Transverse colon (tissue), 3 donors: ENCODE results near the gene PIK3R5.
"Not testable (repeated sequence)": the region's sequence is repeated elsewhere in the genome, so short reads cannot be mapped to it uniquely, and the experiment has no call there.

Experiments
- CTCF ChIP-seq, 5 experiments: fragments of 200-600 bp in 3 of 5; fragments of 450-650 bp in 2 of 5; sonication (generic) in 3 of 5; IDR thresholded peaks; 1 replicate in 2 of 5; 2 replicates in 3 of 5; pipeline ENCODE4 v1.5.1; 2016 to 2017; ENCODE audit warnings: antibody characterized with exemption in 5 of 5, inconsistent platforms in 3 of 5, mild to moderate bottlenecking in 2 of 5, moderate library complexity in 1 of 5
- POLR2A ChIP-seq: fragments of 450-650 bp; IDR thresholded peaks from one replicate; pipeline ENCODE4 v1.6.1; 2016; ENCODE audit warnings: antibody characterized with exemption, mild to moderate bottlenecking, moderate library complexity

- TF ChIP-seq CTCF (IDR thresholded peaks at IDR 0.05); POLR2A: not testable (repeated sequence)
Observed at GRCh38 chr17:8988263-8988935, 22.9 kb upstream of the PIK3R5 start.
